Ascending aorta (tissue), 2 donors: ENCODE measurements around the gene ZBTB20. TPM values are rescaled to one million over a fixed set of nuclear protein-coding genes. Genes with fewer than 3 reads are reported as not detected.

Experiments used
- DNase-seq, 2 donors: peaks; one replicate each; pipeline ENCODE4 v3.0.0-alpha.2; 2019; ENCODE audit warnings: low spot score in 2 of 2
- H3K27ac ChIP-seq, 2 donors: fragments of 200-600 bp; sonication (generic); one replicate each; pipeline ENCODE4 v1.5.1; 2016 to 2017; ENCODE audit warnings: mild to moderate bottlenecking in 1 of 2
- H3K27me3 ChIP-seq: fragments of 200-600 bp; sonication (generic); one replicate; pipeline ENCODE4 v1.5.1; 2017
- H3K36me3 ChIP-seq, 2 donors: fragments of 200-600 bp; sonication (generic); one replicate each; pipeline ENCODE4 v1.5.1; 2016
- H3K4me1 ChIP-seq, 2 donors: fragments of 200-600 bp; sonication (generic); one replicate each; pipeline ENCODE4 v1.5.1; 2016 to 2017; ENCODE audit warnings: mild to moderate bottlenecking in 1 of 2
- H3K4me3 ChIP-seq, 2 donors: fragments of 200-600 bp; sonication (generic); one replicate each; pipeline ENCODE4 v1.5.1; 2016 to 2017; ENCODE audit warnings: mild to moderate bottlenecking in 1 of 2
- H3K9me3 ChIP-seq, 2 donors: fragments of 200-600 bp; sonication (generic); one replicate each; pipeline ENCODE4 v1.5.1; 2016
- CTCF ChIP-seq, 3 experiments: fragments of 200-600 bp in 2 of 3; fragments of 450-650 bp in 1 of 3; sonication (generic) in 2 of 3; IDR thresholded peaks; one replicate each; pipeline ENCODE4 v1.5.1; 2016 to 2019; ENCODE audit warnings: antibody characterized with exemption in 3 of 3, mild to moderate bottlenecking in 1 of 3, moderate library complexity in 1 of 3
- intact Hi-C: fragments of 100-400 bp; cut with DNase I; formaldehyde crosslinking; loops from one replicate; pipeline ENCODE4 v1.15.1; 2023
- total RNA-seq: library from RNA; depleted of rRNA; stranded (reverse); fragments of >200 nt; gene quantifications from one replicate; pipeline ENCODE4 v1.1.0, GENCODE V29; 2016

The ZBTB20 gene
- total RNA-seq, 1 donor from 2014 or later, result 60.3 TPM

DNA sequence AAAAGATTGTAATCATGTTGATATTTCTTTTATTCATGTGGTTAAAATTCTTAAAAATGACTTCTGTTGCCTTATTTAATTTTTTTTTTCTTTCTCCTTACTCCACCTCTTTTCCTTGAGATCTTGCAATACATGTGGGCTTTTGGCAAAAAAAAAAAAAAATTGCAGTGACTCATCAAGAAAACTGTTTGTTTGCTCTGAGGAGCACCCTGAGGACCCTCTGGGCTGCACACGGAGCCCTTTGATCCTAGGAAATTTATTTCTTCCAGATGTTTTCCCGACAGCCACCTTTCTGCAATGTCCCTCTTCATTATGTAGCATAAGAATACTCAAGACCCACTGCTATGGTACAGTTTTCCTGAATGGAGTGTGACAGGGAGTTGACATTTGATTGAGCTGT lies 371.7 kb downstream of the ZBTB20 start:
- Histone ChIP-seq H3K36me3 (no peaks in the 10 kb centered on the region), H3K27me3 (no peaks in the 10 kb centered on the region), H3K9me3 (peaks cover 0 to 16% of the 10 kb centered on the region in 2 donors), H3K4me1 (no peaks in the 10 kb centered on the region), H3K27ac (no peak overlapping the region), H3K4me3 (no peak overlapping the region)
- intact Hi-C loops, result no loop called here
- no peak for TF ChIP-seq CTCF (IDR thresholded peaks at IDR 0.05)
- no peak for DNase-seq

DNA sequence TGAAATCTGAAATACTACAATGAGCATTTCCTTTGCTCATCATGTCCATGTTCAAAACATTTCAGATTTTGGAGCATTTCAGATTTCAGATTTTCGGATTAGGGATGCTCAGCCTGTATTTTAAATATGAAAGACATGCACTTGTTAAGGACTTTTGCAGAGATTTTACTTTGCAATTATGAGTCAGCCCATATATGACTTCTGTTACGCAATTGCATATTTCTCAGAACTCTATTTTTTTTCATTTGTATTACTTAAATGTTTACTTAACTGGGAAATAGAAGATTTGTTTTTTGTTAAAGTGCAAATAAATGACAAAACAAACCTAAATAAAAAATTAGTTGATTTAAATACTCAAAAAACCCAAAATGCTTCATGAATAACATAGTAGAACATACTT lies 376.2 kb downstream of the ZBTB20 start:
- intact Hi-C loops, result no loop called here
- no peak for TF ChIP-seq CTCF (IDR thresholded peaks at IDR 0.05)
- Histone ChIP-seq H3K4me3 (no peak overlapping the region), H3K4me1 (no peaks in the 10 kb centered on the region), H3K27ac (no peak overlapping the region), H3K9me3 (peaks cover 0 to 16% of the 10 kb centered on the region in 2 donors), H3K36me3 (no peaks in the 10 kb centered on the region), H3K27me3 (no peaks in the 10 kb centered on the region)
- no peak for DNase-seq

DNA sequence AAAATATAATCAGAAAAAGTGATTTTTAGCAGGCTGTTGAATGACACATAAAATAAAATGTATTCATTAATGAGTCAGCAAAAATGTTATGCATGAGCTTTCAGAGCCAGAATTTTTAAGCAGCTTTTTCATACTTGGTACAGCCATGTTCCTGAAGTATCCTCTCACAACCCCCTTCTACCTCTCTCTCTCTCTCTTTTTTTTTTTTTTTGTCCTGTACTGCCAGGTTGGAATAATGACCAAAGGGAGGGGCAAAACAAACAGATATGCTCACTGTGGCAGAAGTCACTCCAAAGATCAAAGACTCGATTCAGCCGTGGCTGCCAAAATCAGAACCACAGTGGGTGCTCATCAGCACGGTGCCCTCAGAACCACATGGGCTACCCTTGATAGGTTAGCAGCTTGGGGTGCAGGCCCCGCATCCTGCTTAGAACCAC lies 383.0 kb downstream of the ZBTB20 start:
- H3K4me1 ChIP-seq, result no peaks in the 10 kb centered on the region

DNA sequence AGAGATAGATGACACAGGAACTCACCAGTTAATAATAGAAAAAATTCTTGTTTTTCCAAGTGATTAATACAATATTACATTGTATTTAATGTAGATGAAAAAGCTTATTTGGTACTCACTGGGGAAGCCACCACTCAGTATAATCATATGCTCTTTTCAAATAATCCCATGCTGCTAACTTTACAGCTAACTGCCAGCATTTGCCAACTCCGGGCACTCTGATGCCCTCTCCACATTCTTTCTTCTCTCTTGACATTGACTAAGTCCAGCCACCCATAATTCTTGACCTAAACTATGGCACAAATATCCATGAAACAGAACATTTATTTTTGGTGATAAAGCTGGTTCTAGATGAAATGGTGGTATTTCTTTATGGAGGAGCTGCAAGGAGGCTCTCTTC lies 384.9 kb downstream of the ZBTB20 start:
- no peak overlapping the region for H3K4me3 ChIP-seq
- no peaks in the 10 kb centered on the region for H3K27me3 ChIP-seq
- H3K9me3 ChIP-seq, result no peaks in the 10 kb centered on the region
- DNase-seq, result no peak
- no peak overlapping the region for H3K27ac ChIP-seq
- intact Hi-C loops, result no loop called here
- H3K4me1 ChIP-seq, result no peaks in the 10 kb centered on the region
- no peak for TF ChIP-seq CTCF (IDR thresholded peaks at IDR 0.05)
- no peaks in the 10 kb centered on the region for H3K36me3 ChIP-seq

More for the DNA sequence above, 383.0 kb downstream of the ZBTB20 start:
- no peaks in the 10 kb centered on the region for H3K9me3 ChIP-seq
- no peak overlapping the region for H3K27ac ChIP-seq
- TF ChIP-seq CTCF (IDR thresholded peaks at IDR 0.05), result no peak
- intact Hi-C loops, result no loop called here
- no peaks in the 10 kb centered on the region for H3K36me3 ChIP-seq
- no peak for DNase-seq
- no peak overlapping the region for H3K4me3 ChIP-seq
- H3K27me3 ChIP-seq, result no peaks in the 10 kb centered on the region

DNA sequence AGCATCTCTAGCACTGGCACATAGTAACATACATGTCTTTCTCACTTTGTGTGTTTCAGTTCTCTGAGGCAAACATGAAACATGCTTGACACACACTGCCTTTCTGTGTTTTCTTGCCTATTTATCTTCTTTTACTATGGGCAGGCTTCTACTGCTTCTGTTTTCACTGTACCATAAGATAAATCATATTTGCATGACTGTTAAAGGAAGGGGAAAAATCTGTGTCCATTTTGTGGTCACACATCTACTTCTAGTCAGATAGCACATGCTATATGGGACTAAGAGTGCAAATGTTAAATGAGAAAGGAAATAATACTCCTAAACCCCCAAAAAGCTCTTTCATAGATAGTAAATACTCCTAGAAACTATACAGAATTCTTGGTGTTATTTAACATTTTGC lies 386.4 kb downstream of the ZBTB20 start:
- no peak for TF ChIP-seq CTCF (IDR thresholded peaks at IDR 0.05)
- Histone ChIP-seq H3K4me1 (no peaks in the 10 kb centered on the region), H3K4me3 (no peak overlapping the region), H3K9me3 (no peaks in the 10 kb centered on the region), H3K27me3 (no peaks in the 10 kb centered on the region), H3K36me3 (no peaks in the 10 kb centered on the region), H3K27ac (no peak overlapping the region)
- no peak for DNase-seq
- intact Hi-C loops, result no loop called here
